ENCODE results near the gene KCNAB1. TPM values are rescaled to one million over a fixed set of nuclear protein-coding genes. Genes with fewer than 3 reads are reported as not detected.

KCNAB1 gene
- total and polyA plus RNA-seq, 2 donors (not counting 3 experiments of a cell fraction or from before 2014, with no cell fraction given): 0.21 TPM; not detected in 1

DNA sequence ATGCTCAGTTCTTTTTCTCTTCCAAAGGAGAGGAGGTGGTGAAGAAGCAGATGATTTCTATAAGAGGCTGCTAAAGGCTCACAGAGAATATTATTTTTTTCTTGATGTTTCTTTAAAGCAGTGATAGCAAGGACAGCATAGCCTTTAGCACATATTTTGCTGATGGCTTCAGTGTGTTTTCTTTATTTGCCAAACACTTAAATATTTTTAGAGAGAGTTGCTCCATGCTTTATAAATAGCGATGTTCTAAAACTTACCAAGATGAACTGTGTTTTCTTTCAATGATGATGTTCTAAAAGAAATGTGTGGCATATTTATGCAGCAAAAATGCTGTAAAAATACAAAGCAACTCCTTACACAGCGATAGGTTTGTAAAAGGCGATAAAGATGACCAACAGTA is 11.8 kb upstream of the KCNAB1 start:
- no peaks in the 10 kb centered on the region for H3K9me1 ChIP-seq (replicated peaks; ENCODE audit: control insufficient read depth, extremely low read depth, insufficient read depth, low read length)
- H2AFZ ChIP-seq (ENCODE audit: low read depth, low read length): no peak overlapping the region
- no peak overlapping the region for H3K9ac ChIP-seq (replicated peaks; ENCODE audit: extremely low read depth, insufficient read depth, low read length)
- no peaks in the 10 kb centered on the region for H3K9me3 ChIP-seq (replicated peaks; ENCODE audit: control insufficient read depth, insufficient read depth, low read length)
- TF ChIP-seq GATA2 (IDR thresholded peaks at IDR 0.05; ENCODE audit: insufficient read depth, insufficient read length, low read depth, low read length) (no peak), FOS (IDR thresholded peaks at IDR 0.05; ENCODE audit: borderline replicate concordance, insufficient read depth, low read length) (no peak), JUN (IDR thresholded peaks at IDR 0.05; ENCODE audit: borderline replicate concordance, insufficient read depth, insufficient read length, low read depth) (no peak), EZH2 (IDR thresholded peaks at IDR 0.05; ENCODE audit: borderline replicate concordance, low read depth, low read length, severe bottlenecking) (no peak), MYC (IDR thresholded peaks at IDR 0.05; ENCODE audit: low read depth, low read length) (no peak), POLR2AphosphoS5 (IDR thresholded peaks at IDR 0.05; ENCODE audit: insufficient read depth, low read depth, low read length) (no peak), POLR2A (IDR thresholded peaks at IDR 0.05; ENCODE audit: low read depth, low read length) (no peak)
- TF ChIP-seq, protein P1, sequence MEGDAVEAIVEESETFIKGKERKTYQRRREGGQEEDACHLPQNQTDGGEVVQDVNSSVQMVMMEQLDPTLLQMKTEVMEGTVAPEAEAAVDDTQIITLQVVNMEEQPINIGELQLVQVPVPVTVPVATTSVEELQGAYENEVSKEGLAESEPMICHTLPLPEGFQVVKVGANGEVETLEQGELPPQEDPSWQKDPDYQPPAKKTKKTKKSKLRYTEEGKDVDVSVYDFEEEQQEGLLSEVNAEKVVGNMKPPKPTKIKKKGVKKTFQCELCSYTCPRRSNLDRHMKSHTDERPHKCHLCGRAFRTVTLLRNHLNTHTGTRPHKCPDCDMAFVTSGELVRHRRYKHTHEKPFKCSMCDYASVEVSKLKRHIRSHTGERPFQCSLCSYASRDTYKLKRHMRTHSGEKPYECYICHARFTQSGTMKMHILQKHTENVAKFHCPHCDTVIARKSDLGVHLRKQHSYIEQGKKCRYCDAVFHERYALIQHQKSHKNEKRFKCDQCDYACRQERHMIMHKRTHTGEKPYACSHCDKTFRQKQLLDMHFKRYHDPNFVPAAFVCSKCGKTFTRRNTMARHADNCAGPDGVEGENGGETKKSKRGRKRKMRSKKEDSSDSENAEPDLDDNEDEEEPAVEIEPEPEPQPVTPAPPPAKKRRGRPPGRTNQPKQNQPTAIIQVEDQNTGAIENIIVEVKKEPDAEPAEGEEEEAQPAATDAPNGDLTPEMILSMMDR (IDR thresholded peaks at IDR 0.05; ENCODE audit: extremely low read depth in 1 of 2, insufficient read depth in 1 of 2, low read depth in 1 of 2, low read length in 2 of 2): no peak
- TF ChIP-seq, protein P2, sequence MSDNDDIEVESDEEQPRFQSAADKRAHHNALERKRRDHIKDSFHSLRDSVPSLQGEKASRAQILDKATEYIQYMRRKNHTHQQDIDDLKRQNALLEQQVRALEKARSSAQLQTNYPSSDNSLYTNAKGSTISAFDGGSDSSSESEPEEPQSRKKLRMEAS (IDR thresholded peaks at IDR 0.05; ENCODE audit: insufficient read depth, insufficient read length): no peak
- H3K4me2 ChIP-seq (ENCODE audit: insufficient read depth, low read length): no peak overlapping the region
- no TSS peak for BruUV-seq (replicated peaks)
- no peaks in the 10 kb centered on the region for H3K36me3 ChIP-seq (ENCODE audit: control insufficient read depth in 2 of 2, extremely low read depth in 1 of 2, insufficient read depth in 2 of 2, low read length in 2 of 2)
- H3K27me3 ChIP-seq (ENCODE audit: control insufficient read depth in 2 of 2, insufficient read depth in 2 of 2, low read length in 2 of 2): peaks cover 1 to 2% of the 10 kb centered on the region in 2 experiments
- CTCF ChIA-PET: no interaction called here
- DNase-seq (ENCODE audit: low read depth, low spot score) (no peak), FAIRE-seq (no peak)
- H3K4me1 ChIP-seq (ENCODE audit: control insufficient read depth, extremely low read depth, insufficient read depth, low read length): no peaks in the 10 kb centered on the region
- no peak overlapping the region for H3K27ac ChIP-seq (ENCODE audit: insufficient read depth, low read depth, low read length)
- H3K4me3 ChIP-seq (replicated peaks in 1 of 3; ENCODE audit: insufficient read depth in 1 of 3, low read depth in 1 of 3, low read length in 3 of 3): no peak overlapping the region
- H3K79me2 ChIP-seq (ENCODE audit: control insufficient read depth, insufficient read depth, low read length): no peaks in the 10 kb centered on the region
- intact Hi-C loops (cut with micrococcal nuclease): no loop called here
- dilution Hi-C loops (cut with MboI; ENCODE audit: extremely low pct_ligation_motif_present, low sequenced_read_pairs): no loop called here
- POLR2A ChIA-PET: no interaction called here
- H4K20me1 ChIP-seq (replicated peaks; ENCODE audit: control insufficient read depth, extremely low read depth, insufficient read depth, low read length): no peaks in the 10 kb centered on the region

Data from endothelial cell of umbilical vein (primary cell).